Fibroblast of the aortic adventitia (primary cell): ENCODE data around the gene SFTPA1. TPM values are rescaled to one million over a fixed set of nuclear protein-coding genes. Genes with fewer than 3 reads are reported as not detected.
"Not testable (repeated sequence)": the region's sequence is repeated elsewhere in the genome, so short reads cannot be mapped to it uniquely, and the experiment has no call there.

ENCODE experiments used
- DNase-seq: peaks from one replicate; pipeline ENCODE4 v3.0.0-alpha.2; 2010; ENCODE audit warnings: low read depth
- H3K4me3 ChIP-seq: 2 replicates; pipeline ENCODE4 v1.5.1; 2011; ENCODE audit warnings: low read depth, mild to moderate bottlenecking, control low read depth, low read length, moderate library complexity
- total RNA-seq: library from RNA; depleted of rRNA; stranded (reverse); fragments of >200 nt; gene quantifications from 2 replicates; pipeline ENCODE4 v1.2.3, GENCODE V29; 2012; ENCODE audit warnings: low replicate concordance
- TF ChIP-seq, protein P1 (sequence below): IDR thresholded peaks from 2 replicates; pipeline ENCODE4 v1.5.1; 2011; ENCODE audit warnings: mild to moderate bottlenecking, low read length, control low read depth, inconsistent platforms; ENCODE audit not compliant: insufficient read depth

The SFTPA1 gene
- total RNA-seq, 1 donor, result not detected

DNA sequence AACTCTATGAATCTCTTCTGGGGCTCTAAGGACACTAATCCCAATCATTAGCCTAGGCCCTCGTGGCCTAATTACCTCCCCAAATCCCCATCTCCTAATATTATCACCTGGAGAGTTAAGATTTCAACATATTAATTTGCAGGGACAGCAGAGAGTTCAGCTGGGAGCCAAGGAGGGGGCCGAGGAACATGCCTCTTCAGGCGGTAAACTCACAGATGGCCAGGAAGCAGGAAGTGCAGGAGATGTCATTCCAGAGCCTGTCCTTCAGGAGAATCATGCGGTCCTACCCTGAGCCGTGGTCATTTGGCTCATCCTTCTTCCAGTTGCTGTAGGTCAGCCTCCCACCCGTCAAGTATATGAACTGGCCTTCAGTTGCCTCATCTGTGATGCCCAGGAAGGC is 28.6 kb upstream of the SFTPA1 start:
- DNase-seq, result no peak
- H3K4me3 ChIP-seq, result no peak overlapping the region
- TF ChIP-seq, protein P1, sequence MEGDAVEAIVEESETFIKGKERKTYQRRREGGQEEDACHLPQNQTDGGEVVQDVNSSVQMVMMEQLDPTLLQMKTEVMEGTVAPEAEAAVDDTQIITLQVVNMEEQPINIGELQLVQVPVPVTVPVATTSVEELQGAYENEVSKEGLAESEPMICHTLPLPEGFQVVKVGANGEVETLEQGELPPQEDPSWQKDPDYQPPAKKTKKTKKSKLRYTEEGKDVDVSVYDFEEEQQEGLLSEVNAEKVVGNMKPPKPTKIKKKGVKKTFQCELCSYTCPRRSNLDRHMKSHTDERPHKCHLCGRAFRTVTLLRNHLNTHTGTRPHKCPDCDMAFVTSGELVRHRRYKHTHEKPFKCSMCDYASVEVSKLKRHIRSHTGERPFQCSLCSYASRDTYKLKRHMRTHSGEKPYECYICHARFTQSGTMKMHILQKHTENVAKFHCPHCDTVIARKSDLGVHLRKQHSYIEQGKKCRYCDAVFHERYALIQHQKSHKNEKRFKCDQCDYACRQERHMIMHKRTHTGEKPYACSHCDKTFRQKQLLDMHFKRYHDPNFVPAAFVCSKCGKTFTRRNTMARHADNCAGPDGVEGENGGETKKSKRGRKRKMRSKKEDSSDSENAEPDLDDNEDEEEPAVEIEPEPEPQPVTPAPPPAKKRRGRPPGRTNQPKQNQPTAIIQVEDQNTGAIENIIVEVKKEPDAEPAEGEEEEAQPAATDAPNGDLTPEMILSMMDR, result no peak

DNA sequence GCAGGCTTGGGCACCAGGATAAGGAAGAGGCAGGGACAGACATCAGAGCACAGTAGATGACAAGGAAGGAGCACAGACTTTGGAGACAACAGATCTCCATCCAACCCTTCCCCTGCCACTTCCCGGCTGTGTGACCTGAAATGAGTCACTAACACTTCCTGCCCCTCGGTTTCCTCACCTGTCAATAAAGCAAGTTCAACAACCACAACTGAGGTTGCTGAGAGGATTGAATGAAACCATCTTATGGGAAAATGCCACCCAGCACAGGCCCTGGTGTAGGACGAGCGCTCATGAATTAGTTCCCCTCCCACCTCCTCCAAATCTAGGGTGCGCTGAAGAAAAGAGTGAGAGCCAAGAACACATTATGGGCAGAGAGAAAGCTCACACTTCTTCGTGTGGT is 27.8 kb upstream of the SFTPA1 start:
- not testable (repeated sequence) for DNase-seq, H3K4me3 ChIP-seq

DNA sequence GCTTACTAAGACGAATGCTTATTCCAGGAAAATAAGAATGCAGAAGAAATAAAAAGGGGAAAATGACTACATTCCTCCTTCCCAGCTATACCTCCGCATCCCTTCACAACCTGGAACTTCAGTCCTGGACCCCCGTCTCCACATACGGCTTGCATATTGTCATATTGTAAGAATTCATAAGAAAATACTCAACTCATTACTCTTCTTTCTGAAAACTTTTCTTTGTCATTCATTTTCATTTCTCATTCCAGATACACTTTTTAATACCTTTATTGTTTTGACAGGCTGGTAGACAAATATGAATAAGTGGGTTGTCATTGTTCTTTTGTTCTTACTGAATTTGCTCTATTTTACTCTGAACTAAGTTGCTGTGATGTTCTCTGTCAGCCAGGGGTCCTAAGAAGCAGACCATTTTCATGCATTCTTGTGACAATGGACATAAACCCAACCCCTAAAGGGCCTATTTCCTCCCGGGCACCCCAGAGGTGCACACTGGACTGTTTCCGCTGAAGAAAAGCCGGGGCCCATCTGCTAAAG is 27.2 kb upstream of the SFTPA1 start:
- no peak overlapping the region for H3K4me3 ChIP-seq
- DNase-seq, result no peak
- TF ChIP-seq, protein P1, result no peak

DNA sequence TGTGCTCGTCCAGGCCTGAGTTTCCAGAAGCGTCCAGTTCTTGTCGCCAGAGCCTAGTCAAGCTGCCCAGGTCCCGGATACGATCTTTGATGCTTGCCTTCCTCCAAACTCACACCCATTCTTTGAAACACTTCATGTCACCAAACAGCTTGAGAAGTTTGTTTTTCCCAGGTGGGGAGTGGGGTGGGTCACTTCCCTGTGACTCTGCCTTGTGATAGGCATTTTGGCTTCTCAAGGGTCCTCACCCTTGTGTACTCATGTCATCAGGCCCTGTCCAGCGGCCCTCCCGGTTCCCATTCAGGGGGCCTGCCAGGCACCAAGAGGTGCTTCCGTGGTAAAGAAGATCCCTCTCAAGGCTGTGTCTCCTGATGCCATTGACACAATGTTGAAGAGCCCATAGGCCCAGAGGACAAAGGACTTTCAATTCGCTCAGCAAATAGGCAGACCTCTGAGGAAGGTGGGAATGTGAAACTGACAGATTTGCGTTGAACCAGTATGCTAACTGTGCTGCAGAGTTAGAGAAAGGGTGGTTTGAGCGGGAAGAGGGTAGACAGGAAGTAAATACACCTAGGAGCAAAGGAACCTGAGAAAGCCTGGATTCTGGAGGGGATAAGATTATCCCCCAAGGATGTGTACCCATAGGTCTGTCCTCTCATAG is 24.7 kb upstream of the SFTPA1 start:
- no peak overlapping the region for H3K4me3 ChIP-seq
- TF ChIP-seq, protein P1, result no peak
- no peak for DNase-seq

DNA sequence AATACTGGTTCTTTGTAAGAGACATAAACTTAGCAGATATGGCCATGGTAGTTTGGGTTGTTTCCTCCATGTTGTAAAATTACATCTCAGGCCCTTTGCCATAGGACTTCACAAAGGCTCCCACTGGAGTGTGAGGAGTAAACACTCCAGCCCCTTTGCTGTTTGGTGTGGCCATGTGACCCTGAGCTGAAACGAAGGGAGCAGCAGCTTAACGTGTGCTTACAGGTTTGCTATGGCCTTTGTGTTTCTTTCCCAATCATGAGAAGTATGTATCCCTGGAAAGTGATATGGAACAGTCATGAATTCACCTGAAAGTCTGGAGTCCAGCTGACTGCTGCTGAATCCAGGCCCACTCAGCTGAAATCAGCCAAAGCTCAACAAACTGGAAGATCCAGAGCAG is 23.8 kb upstream of the SFTPA1 start:
- H3K4me3 ChIP-seq, result no peak overlapping the region
- no peak for DNase-seq
- TF ChIP-seq, protein P1, result no peak

- DNase-seq, result no peak
- TF ChIP-seq, protein P1, result no peak
- no peak overlapping the region for H3K4me3 ChIP-seq
These were observed 21.9 kb upstream of the SFTPA1 start for GRCh38 chr10:79588800-79589199.

GRCh38 chr10:79593377-79593776 is 17.4 kb upstream of the SFTPA1 start:
- TF ChIP-seq, protein P1, result no peak
- DNase-seq, result no peak
- H3K4me3 ChIP-seq, result no peak overlapping the region

- not testable (repeated sequence) for H3K4me3 ChIP-seq, DNase-seq
These were observed 16.2 kb upstream of the SFTPA1 start for GRCh38 chr10:79594565-79594964.
